ENCODE measurements around the gene STAG1.
"Not testable (repeated sequence)": the region's sequence is repeated elsewhere in the genome, so short reads cannot be mapped to it uniquely, and the experiment has no call there.

The STAG1 gene

DNA sequence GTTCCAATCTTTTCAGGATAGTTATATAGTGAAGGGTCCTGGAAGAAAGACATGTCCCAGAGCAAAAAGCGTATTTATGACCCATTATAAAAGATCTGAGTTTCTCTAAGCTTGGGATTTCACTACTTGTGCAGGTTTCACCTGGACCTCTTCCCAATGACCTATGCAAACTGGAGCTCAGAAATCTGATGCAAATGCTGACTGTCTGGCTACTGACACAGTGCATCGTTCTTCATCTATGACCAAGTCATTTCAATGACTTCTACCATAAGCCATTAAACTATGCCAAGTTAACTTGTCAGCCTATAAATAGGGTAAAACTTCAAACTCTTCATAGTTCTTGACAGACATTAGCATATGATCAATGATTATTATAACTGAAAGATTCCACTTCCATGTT is 11.1 kb downstream of the STAG1 start:
- no peak for DNase-seq

GRCh38 chr3:136740351-136740958 is 11.7 kb downstream of the STAG1 start:
- no peak for DNase-seq

- DNase-seq: not testable (repeated sequence)
Measured at GRCh38 chr3:136736950-136737349, 15.2 kb downstream of the STAG1 start.

- DNase-seq: no peak
Measured at GRCh38 chr3:136735103-136735502, 17.1 kb downstream of the STAG1 start.

DNA sequence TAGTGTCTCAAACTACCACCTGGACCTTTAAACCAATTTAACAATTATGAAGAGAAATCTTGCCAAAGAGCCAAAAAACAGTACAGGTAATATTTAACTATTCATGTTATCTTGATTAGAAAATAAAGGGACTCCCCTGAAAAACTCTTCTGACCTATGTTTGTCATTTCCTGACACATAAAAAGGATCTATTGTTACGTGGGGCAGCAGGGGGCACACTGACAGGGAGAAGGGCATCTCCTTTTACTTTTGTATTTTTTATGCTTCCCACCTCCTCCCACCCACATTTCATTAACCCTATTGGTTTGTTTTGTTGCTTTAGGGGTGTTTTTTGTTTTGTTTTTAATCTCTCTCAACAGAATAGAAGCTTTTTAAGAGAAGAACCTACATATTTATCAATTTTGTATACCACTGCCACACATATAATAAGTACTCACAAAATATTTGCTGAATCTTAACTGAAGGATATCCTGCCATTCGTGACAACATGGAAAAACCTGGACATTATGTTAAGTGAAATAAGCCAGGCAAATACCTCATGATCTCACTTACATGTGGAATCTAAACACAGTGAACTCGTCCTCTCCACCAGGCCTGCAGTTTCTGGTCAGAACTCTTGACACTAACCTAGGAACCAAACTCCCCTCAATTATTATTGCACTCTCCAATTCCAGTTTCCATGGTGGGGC is 17.7 kb downstream of the STAG1 start:
- no peak for DNase-seq

DNA sequence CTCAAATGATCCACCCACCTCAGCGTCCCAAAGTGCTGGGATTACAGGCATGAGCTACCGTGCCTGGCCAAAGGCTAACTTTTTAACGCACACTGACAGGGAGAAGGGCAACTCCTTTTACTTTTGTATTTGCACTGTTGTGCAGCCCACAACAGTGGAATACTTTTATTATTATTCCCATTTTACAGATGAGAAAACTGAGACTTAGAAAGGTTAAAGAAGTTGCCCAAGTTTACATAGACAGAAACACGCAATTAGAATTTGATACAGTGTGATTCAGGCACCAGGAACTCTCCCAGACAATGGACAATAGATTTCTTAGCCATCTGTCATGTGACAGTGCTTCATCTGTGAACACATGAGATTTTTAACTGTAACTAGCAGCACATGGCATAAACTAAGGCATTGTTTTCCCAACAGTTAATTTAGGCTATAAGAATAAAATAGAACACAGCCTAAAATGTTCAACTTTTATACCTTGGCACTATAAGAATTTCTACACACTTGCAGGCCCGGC is 18.8 kb downstream of the STAG1 start:
- no peak for DNase-seq

DNA sequence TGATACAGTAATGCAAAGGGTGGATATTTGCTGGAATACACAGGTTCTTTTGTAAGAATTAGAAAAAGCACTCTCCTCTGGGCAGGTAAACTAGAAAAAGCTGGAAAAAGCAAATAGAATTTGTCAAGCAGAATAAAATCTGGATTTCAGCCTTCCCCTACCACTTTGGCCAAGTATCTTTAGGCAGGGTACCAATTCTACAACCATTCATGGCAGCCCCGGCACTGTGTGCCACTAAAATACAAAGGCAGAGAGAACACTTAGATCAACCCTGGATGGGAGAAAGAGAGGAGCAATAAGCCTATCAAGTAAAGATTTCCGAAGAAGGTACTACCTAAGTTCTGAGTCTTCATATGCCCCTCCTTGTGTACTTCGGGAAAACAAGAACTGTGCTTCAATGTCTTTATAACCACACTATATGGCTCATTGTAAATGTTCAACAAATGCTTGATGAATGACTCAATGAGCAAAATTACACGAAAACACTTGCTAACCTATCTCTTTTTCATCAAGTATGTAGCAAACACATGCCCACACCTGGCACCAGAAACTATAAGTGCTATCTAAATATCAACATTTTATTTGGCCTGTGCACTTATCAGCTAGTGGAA is 20.8 kb downstream of the STAG1 start:
- no peak for DNase-seq

DNA sequence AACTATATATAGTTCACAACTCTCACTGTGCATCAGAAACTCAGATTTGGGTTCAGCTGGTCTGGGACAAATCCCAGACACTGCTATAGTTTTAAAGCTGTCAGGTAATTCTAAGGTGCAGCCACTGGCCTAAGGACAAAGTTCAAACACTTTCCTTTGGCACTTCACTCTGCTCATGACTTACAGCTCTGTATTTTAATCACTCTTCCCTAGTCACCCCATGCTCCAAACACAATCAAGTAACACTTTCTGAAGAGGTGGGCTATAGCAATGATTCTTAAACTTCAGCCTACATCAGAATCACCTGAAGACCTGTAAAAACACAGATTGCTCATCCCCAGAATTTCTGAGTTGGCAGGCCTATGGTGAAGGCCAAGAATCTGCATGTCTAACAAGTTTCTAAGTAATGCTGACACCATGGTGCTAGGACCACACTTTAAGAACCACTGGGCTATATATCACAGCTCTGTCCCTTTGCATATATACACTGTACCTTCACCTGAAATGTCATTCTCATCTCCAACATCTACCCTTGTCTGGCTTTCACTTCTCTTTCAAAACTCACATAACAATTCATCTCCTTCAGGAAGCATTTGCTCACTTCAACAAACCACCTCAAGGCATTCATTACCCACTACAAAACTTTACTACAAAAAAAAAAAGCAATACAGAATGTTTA is 21.4 kb downstream of the STAG1 start:
- DNase-seq: no peak

DNA sequence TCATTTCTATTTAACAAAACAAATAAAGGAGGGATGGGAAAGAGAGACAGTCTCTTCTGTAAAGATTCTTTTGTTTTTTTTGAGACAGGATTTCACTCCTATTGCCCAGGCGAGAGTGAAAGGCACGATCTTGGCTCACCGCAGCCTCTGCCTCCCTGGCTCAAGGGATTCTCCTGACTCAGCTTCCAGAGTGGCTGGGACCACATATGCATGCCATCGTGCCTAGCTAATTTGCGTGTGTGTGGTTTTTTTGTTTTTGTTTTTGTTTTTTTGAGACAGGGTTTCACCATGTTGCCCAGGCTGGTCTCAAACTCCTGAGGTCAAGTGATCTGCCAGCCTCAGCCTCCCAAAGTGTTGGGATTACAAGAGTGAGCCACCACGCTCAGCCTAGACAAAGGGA is 23.3 kb downstream of the STAG1 start:
- no peak for DNase-seq

DNA sequence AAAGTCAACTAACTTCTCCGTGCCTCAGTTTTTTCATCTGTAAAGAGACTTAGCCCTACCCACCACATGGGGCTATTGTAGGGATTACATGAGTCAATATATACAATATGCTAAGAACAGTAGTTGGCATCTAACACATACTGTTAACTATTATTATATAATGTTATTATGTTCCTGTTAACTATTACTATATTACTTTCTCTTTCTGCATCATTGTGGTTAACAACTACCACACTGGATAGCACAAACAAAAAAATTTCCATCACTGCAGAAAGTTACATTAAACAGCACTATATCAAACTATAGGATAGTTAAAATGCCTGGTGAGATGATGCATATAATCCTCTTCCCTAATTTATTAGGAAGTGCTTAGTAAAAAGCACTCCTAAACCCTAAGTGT is 23.7 kb downstream of the STAG1 start:
- no peak for DNase-seq

GRCh38 chr3:136725468-136725867 is 26.7 kb downstream of the STAG1 start:
- no peak for DNase-seq

DNA sequence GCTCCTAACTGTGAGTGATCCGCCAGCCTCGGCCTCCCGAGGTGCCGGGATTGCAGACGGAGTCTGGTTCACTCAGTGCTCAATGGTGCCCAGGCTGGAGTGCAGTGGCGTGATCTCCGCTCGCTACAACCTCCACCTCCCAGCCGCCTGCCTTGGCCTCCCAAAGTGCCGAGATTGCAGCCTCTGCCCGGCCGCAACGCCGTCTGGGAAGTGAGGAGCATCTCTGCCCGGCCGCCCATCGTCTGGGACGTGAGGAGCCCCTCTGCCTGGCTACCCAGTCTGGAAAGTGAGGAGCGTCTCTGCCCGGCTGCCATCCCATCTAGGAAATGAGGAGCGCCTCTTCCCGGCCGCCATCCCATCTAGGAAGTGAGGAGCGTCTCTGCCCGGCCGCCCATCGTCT is 29.3 kb downstream of the STAG1 start:
- not testable (repeated sequence) for DNase-seq

GRCh38 chr3:136722399-136722798 is 29.8 kb downstream of the STAG1 start:
- DNase-seq: not testable (repeated sequence)

GRCh38 chr3:136720091-136720490 is 32.1 kb downstream of the STAG1 start:
- no peak for DNase-seq

GRCh38 chr3:136716629-136717028 is 35.5 kb downstream of the STAG1 start:
- DNase-seq: no peak

DNA sequence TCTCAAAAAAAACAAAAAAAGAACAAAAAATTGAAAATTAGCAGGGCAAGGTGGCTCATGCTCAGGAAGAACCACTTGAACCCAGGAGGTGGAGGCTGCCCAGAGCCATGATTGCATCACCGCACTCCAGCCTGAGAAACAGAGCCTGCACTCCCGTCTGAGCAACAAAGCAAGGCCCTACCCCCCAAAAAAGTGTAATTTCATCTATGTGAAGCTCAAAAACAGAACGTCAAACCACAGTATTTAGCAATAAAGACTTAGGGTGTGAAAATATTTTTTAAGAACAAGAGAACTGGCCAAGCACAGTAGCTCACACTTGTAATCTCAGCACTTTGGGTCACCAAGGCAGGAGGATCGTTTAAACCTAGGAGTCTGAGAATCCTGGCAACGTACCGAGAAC is 38.2 kb downstream of the STAG1 start:
- DNase-seq: no peak

GRCh38 chr3:136712941-136713340 is 39.2 kb downstream of the STAG1 start:
- DNase-seq: no peak

GRCh38 chr3:136711888-136712287 is 40.3 kb downstream of the STAG1 start:
- not testable (repeated sequence) for DNase-seq

DNA sequence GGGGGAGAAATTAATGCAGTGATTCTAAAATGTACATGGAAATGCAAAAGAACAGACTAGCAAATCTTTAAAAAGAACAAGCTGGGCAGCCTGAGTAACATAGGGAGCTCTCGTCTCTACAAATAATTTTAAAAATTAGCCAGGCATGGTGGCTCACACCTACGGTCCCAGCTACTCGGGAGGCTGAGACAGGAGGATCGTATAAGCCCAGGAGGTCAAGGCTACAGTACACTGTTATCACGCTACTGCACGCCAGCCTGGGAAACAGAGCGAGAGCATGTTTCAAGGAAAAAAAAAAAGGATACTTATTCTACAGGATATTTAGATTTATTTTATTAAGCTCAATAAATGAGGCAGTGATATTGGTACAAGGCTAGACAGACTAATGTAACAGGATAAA is 40.9 kb downstream of the STAG1 start:
- DNase-seq: no peak

DNA sequence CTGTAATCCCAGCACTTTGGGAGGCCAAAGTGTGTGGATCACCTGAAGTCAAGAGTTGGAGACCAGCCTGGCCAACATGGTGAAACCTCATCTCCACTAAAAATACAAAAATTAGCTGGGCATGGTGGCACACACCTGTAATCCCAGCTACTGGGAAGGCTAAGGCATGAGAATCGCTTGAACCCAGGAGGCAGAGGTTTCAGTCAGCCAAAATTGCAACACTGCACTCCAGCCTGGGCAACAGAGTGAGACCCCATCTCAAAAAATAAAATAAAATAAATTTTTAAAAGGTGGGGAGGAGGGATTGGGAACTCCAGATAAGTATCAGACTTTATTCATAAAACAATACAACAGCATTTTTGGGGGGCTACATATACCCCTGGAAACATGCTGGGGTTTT is 42.4 kb downstream of the STAG1 start:
- not testable (repeated sequence) for DNase-seq

DNA sequence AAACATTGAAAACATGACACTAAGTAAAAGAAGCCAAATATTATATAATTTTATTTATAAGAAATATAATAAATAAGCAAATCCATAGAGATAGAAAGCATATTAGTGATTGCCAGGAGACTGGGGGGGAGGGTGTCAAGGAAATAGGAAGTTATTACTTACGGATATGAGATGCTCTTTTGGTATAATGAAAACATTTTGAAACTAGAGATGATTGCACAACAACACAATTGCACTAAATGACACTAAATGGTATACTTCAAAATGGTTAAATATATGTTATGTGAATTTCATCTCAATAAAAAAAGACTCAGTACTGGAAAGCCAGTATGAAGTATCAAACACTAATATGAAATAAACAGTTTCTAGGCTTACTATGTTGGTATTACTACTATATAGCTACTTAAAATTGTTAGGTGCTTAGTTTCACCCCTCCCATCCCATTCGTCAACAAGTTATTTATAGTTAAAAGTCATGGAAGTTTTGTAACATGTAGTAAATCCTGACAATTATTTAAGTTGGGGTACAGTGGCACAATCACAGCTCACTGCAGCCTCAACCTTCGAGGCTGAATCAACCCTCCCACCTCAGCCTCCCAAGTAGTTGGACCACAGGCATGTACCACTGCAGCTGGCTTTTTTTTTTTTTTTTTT is 43.7 kb downstream of the STAG1 start:
- no peak for DNase-seq

GRCh38 chr3:136703429-136703828 is 48.7 kb downstream of the STAG1 start:
- no peak for DNase-seq

DNA sequence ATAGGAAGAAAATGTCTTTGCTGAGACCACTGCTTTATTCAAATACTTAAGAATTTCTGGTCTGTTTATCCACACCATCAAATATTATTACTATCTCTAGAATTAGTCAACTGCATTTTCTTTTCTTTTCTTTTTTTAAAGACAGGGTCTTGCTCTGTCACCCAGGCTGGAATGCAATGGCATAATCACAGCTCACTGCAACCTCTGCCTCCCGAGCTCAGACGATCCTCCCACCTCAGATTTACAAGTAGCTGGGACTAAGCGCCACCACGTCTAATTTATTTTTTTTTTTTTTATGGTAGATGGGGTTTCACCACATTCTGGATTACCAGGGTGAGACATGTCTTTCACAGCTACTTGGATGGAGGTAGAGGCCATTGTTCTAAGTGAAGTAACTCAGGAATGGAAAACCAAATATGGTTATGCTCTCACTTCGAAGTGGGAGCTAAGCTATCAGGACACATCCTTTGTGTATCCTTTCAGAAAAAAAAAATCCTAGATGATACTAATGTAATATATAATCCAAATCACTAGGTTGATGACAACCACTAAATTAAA is 52.8 kb downstream of the STAG1 start:
- DNase-seq: no peak

Measured in NCI-H510A (cell line).